AG04449 (cell line): Measurements from ENCODE around the gene PEAR1.

ENCODE experiments used
- CTCF ChIA-PET: fragments of 350-600 bp; formaldehyde crosslinking; extraction: SDS; loops from one replicate; lab custom pipeline; 2021; ENCODE audit warnings: antibody characterized with exemption; lab: Yijun Ruan, JAX
- POLR2A ChIA-PET: fragments of 400-600, 350-600 bp; formaldehyde crosslinking; extraction: SDS; loops from one replicate; lab custom pipeline; 2020; ENCODE audit warnings: antibody characterized with exemption, inconsistent platforms; lab: Yijun Ruan, JAX
- DNase-seq: peaks from one replicate; pipeline ENCODE4 v3.0.0-alpha.2; 2010; ENCODE audit warnings: low read depth, low spot score
- H3K4me3 ChIP-seq: 2 replicates; pipeline ENCODE4 v1.5.1; 2011; ENCODE audit warnings: low read depth, mild to moderate bottlenecking, control low read depth, low read length
- TF ChIP-seq, protein P1 (sequence below): IDR thresholded peaks from one replicate; pipeline ENCODE4 v1.5.1; 2011; ENCODE audit warnings: mild to moderate bottlenecking, moderate library complexity, low read length, control low read depth, inconsistent platforms; ENCODE audit not compliant: insufficient read depth; ENCODE audit errors: missing control alignments

The PEAR1 gene

DNA sequence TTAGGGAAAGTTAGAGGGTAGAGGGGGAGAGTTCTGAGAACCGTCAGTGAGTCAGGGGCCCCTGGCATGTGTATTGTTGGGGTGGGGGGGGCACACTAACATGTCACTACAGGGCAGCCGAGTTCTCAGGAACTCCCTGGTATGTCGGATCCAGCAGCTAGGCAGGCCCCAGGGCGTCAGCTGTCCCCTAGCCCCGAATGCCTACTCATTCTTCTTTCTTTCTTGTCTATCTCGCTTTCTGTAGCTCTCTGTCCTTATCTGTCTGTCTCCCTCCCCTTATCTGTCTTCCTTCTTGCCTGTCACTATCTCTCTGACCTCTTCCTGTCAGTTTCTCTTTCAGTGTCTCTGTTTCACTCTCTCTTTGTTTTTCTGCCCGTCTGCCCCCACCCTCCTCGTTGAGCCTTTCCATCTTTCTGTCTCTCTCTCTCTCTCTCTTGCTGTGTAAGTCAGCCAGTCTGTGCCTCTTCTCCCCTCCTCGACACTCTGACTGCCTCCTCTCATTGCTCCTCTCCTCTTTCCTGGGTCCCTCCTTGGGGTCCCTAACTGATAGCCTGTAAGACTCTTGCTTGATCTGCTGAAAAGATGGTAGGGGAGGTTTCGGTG is 30.4 kb upstream of the PEAR1 start:
- no peak overlapping the region for H3K4me3 ChIP-seq
- TF ChIP-seq, protein P1, sequence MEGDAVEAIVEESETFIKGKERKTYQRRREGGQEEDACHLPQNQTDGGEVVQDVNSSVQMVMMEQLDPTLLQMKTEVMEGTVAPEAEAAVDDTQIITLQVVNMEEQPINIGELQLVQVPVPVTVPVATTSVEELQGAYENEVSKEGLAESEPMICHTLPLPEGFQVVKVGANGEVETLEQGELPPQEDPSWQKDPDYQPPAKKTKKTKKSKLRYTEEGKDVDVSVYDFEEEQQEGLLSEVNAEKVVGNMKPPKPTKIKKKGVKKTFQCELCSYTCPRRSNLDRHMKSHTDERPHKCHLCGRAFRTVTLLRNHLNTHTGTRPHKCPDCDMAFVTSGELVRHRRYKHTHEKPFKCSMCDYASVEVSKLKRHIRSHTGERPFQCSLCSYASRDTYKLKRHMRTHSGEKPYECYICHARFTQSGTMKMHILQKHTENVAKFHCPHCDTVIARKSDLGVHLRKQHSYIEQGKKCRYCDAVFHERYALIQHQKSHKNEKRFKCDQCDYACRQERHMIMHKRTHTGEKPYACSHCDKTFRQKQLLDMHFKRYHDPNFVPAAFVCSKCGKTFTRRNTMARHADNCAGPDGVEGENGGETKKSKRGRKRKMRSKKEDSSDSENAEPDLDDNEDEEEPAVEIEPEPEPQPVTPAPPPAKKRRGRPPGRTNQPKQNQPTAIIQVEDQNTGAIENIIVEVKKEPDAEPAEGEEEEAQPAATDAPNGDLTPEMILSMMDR, result no peak
- POLR2A ChIA-PET, result no interaction called here
- no peak for DNase-seq
- CTCF ChIA-PET, result interaction anchor here (1.2 to 16.4 kb wide), 7 partner anchors 15 to 175 kb away, joined by 3 to 476 read pairs (median 113); partner anchors contain the start of genes ISG20L2, METTL25B, PEAR1 and SH2D2A

DNA sequence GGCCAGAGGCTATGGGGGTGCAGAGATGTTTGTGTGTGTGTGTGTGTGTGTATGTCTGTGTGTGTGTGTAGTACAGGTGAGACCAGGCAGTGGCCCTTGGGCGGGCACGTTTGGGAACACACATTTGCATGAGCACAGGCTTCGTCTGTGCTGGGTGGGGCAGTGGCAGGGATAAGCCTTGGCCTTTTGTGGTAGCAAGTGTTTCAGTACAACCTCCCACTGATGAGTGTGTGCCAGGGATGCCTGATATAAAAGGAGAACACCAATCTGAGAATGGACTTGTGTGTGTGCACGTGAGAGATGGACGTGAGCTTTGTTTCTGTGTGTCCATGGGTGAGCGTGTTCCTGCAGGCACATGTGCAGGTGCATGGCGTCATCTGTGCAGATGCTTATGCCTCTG is 29.9 kb upstream of the PEAR1 start:
- ChIA-PET POLR2A (no interaction called here), CTCF (interaction anchor here (1.2 to 16.4 kb wide), 4 partner anchors 25 to 175 kb away, joined by 3 to 476 read pairs (median 184); partner anchors contain the start of genes ISG20L2, METTL25B, PEAR1 and SH2D2A)
- no peak for DNase-seq
- TF ChIP-seq, protein P1, result no peak
- H3K4me3 ChIP-seq, result no peak overlapping the region

DNA sequence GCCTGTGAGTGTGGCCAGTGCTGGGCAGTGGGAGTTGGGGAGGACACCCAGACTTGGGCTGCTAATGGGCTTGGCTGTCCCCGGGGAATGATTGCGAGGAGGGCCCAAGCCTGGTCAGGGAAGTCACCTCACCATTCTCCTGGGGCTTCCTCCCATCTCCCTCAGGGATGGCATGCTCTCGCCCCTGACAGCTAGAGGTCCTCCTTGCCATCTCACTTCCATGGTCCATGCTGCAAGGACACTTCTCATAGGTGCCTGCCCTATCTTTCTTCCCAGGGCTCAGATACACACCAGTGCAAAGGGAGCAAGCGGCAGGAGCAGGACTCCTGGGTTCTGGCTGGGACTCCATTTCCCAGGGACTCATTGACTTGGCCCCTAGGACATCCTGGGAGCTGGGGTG is 28.7 kb upstream of the PEAR1 start:
- ChIA-PET POLR2A (interaction anchor here (0.6 kb wide), 1 partner anchor 28 kb away, joined by 3 read pairs; no protein-coding TSS in a partner anchor), CTCF (interaction anchor here (1.4 to 16.4 kb wide), 4 partner anchors 24 to 138 kb away, joined by 4 to 192 read pairs (median 90); partner anchors contain the start of genes ISG20L2, METTL25B and PEAR1)
- TF ChIP-seq, protein P1, result no peak
- no peak for DNase-seq
- no peak overlapping the region for H3K4me3 ChIP-seq

DNA sequence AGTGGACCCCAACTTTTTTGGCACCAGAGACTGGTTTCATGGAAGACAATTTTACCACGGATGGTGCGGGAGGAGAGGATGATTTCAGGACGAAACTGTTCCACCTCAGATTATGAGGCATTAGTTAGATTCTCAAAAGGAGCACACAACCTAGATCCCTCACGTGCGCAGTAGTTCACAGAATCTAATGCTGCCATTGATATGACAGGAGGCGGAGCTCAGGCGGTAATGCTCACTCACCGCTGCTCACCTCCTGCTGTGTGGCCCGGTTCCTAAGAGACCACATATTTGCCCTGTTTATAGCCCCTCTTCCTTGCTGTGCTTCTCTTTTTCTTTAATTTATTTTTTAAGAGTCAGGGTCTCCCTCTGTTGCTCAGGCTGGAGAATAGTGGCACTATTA is 28.3 kb upstream of the PEAR1 start:
- POLR2A ChIA-PET, result no interaction called here
- DNase-seq, result no peak
- H3K4me3 ChIP-seq, result no peak overlapping the region
- TF ChIP-seq, protein P1, result no peak
- CTCF ChIA-PET, result interaction anchor here (1.4 to 16.4 kb wide), 3 partner anchors 23 to 64 kb away, joined by 4 to 175 read pairs (median 6); partner anchors contain the start of gene PEAR1

DNA sequence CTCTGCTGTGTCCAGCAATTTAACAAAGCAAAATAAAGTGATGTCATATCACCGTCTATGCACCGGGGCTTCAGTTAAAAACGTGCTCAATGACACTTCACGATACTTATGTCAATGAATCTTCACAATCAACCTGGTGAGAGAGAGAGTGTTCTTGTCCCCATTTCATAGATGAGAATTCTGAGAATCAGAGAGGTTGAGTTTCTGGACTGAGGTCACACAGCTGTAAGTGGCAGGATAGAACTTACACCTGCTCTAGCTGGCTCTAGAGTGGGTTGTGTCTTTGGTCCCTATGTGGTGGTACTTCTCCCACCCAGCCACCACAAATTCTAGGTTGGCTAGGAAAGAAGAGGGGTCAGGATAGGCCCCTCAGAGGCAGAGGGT is 27.7 kb upstream of the PEAR1 start:
- H3K4me3 ChIP-seq, result no peak overlapping the region
- no peak for DNase-seq
- CTCF ChIA-PET, result interaction anchor here (1.5 to 16.4 kb wide), 2 partner anchors 23 to 65 kb away, joined by 6 to 175 read pairs; partner anchors contain the start of gene PEAR1
- TF ChIP-seq, protein P1, result no peak
- POLR2A ChIA-PET, result no interaction called here

DNA sequence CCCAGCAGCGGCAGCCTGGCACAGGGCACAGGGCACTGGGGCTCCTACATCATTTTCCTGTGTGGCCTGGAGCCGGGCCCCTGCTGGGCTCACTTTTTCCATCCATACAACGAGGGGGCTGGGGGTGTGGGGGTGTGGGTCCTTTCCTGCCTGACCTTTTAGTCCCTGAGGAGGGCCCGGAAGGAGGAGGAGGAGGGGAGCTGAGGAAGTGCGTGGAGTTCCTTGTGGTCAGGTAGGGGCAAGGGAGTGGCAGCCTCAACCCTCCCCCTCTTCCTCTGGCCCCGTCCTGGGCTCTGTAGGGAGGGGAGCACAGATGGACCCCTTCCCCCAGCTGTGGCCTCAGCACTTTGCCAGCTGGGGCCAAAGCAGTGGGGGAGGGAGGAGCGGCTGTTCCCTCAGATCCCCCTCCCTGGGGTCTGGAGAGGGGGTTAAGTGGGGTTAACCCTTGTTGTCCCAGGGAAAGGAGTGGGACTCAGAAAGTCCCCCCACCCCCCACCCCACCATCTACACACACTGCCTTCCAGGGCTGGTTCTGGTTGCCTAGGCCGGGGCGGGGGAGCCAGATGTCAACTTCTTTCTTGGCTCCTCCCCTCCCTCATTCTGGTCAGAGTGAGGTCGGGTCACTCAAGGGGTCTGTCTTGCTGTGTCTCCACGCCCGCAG is 27.1 kb upstream of the PEAR1 start:
- TF ChIP-seq, protein P1, result no peak
- no peak overlapping the region for H3K4me3 ChIP-seq
- ChIA-PET POLR2A (no interaction called here), CTCF (interaction anchor here (16.4 kb wide), 1 partner anchor 22 kb away, joined by 175 read pairs; the partner anchor contains the start of gene PEAR1)
- DNase-seq, result no peak
